Spleen (tissue), 11 donors: ENCODE measurements around the gene RPL7A. TPM values are rescaled to one million over a fixed set of nuclear protein-coding genes. Genes with fewer than 3 reads are reported as not detected.

ENCODE experiments used
- DNase-seq: peaks from one replicate; pipeline ENCODE4 v3.0.0-alpha.2; 2020
- H3K27ac ChIP-seq, 8 donors: fragments of 200-600 bp; sonication (generic) in 7 of 8; 1 replicate in 4 of 8; 2 replicates in 4 of 8; pipeline versions ENCODE4 v1.5.0 to v1.8.0; 2016 to 2021; ENCODE audit warnings: inconsistent platforms in 4 of 8, mild to moderate bottlenecking in 4 of 8, moderate library complexity in 1 of 8
- H3K27me3 ChIP-seq, 7 donors: fragments of 200-600 bp; sonication (generic) in 6 of 7; replicated peaks in 1 of 7; 1 replicate in 4 of 7; 2 replicates in 3 of 7; pipeline versions ENCODE4 v1.5.0 to v1.8.0; 2016 to 2021; ENCODE audit warnings: inconsistent platforms in 3 of 7, mild to moderate bottlenecking in 1 of 7
- H3K36me3 ChIP-seq, 6 donors: fragments of 200-600 bp; sonication (generic) in 5 of 6; 1 replicate in 4 of 6; 2 replicates in 2 of 6; pipeline versions ENCODE4 v1.5.0 to v1.8.0; 2016 to 2021; ENCODE audit warnings: inconsistent platforms in 2 of 6
- H3K4me1 ChIP-seq, 6 donors: fragments of 200-600 bp; sonication (generic) in 5 of 6; 1 replicate in 3 of 6; 2 replicates in 3 of 6; pipeline versions ENCODE4 v1.5.0 to v1.8.0; 2016 to 2021; ENCODE audit warnings: inconsistent platforms in 3 of 6
- H3K4me3 ChIP-seq, 8 donors: fragments of 200-600 bp; sonication (generic) in 7 of 8; 1 replicate in 4 of 8; 2 replicates in 4 of 8; pipeline versions ENCODE4 v1.5.0 to v1.8.0; 2016 to 2021; ENCODE audit warnings: inconsistent platforms in 4 of 8, mild to moderate bottlenecking in 4 of 8, moderate library complexity in 2 of 8
- H3K9me3 ChIP-seq, 8 donors: fragments of 200-600 bp; sonication (generic) in 7 of 8; 1 replicate in 4 of 8; 2 replicates in 4 of 8; pipeline versions ENCODE4 v1.5.0 to v1.8.0; 2016 to 2021; ENCODE audit warnings: inconsistent platforms in 4 of 8
- CTCF ChIP-seq, 11 experiments: fragments of 200-600 bp in 7 of 11; fragments of 450-650 bp in 4 of 11; sonication (generic) in 4 of 11; IDR thresholded peaks in 8 of 11; conservative IDR thresholded peaks in 3 of 11; 1 replicate in 7 of 11; 2 replicates in 4 of 11; pipeline versions ENCODE4 v1.4.0 to v1.8.0; 2016 to 2021; ENCODE audit warnings: antibody characterized with exemption in 11 of 11, inconsistent platforms in 4 of 11, mild to moderate bottlenecking in 1 of 11
- POLR2A ChIP-seq, 3 donors: fragments of 450-650 bp; IDR thresholded peaks; one replicate each; pipeline ENCODE4 v1.5.1; 2017; ENCODE audit warnings: antibody characterized with exemption in 3 of 3, mild to moderate bottlenecking in 1 of 3
- POLR2AphosphoS5 ChIP-seq, 3 donors: sonication (generic); formaldehyde crosslinking; IDR thresholded peaks; one replicate each; pipeline ENCODE4 v1.5.1; 2017; ENCODE audit warnings: antibody characterized with exemption in 3 of 3
- whole genome bisulfite sequencing, 5 donors: extraction: QIAGEN DNeasy Blood & Tissue Kit in 3 of 5; methylation state at CpG; one replicate each; pipeline versions ENCODE4 v1.1.5 to v1.1.7; 2013 to 2018; 5-methylcytosine and 5-hydroxymethylcytosine counted together
- intact Hi-C: fragments of 100-400 bp; cut with DNase I; formaldehyde crosslinking; loops from one replicate; pipeline ENCODE4 v1.15.0; 2023; ENCODE audit warnings: low total_unique reads
- polyA plus RNA-seq, 3 donors: library from polyadenylated mRNA; stranded (reverse); fragments of 200-250 nt; gene quantifications; one replicate each; pipeline ENCODE4 v1.2.1, GENCODE V29; 2013
- total RNA-seq, 7 donors: library from RNA; depleted of rRNA in 3 of 7; stranded (reverse); fragments of >200 nt in 3 of 7; fragmentation: NEBNext Ultra II Directional in 4 of 7; extraction: Animal tissue kit (Norgen Biotek cat#: 25700) in 4 of 7; gene quantifications; one replicate each; pipeline versions ENCODE4 v1.1.0 to v1.2.1, GENCODE V29; 2016 to 2021
- donor health status: healthy with polysubstance abuse.
- donor health status: DM: no; HTN: no; CAD: no; lungs with moderate emphysema.
- donor health status: DM: no; HTN: no; CAD: no.
- donor health status: Bipolar disorder and iron deficiency.
- donor health status: healthy.
- donor health status: DM: no; HTN: no; CAD: no.
- donor health status: DM: yes; HTN: yes; CAD: no.

RPL7A gene
- total and polyA plus RNA-seq, 10 donors: 1,381 to 6,342 (median 1,755) TPM

DNA sequence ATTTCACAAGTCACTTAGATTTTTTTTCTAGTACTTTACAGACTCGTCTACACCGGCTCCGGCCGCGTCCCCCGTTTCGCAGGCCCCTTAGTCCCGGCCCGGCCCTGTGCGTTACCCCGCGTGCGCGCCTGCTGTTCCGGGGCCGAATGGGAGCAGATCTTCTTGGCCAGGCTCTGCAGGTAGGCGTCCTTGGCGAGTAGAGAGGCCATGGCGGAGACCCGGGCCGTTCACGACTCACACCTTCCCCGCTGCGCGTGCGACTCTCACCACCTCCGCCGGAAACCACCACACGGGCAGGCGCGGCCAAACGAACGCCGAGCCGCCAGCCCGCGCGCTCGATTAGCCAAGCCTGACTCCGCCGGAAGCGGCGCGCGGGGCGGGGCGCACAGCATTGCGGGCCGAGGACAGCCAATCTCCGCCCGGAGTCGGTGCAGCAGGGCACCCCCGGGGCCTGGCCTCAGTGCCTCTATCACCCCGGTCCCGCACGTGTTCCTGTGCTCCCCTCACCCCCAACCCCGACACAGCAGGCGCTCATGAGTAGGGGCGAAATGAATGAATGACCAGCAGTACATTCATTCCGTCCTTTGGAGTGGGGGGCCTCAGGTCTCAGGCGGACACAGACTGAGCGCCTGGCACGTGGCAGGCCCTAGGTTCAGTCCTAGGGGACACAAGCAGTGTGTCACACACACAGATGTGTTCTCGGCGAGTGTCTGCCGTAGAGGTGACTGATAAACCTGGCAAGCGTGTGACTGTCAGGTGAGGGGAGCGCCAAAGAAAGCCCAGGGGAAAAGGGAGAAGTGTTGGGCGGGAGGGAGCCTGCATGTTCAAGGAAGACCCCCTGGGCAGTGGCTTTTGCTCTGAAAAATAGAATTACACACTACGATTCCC, 11.8 kb upstream of the RPL7A start, which contains the start of gene SURF6:
Gene SURF6, minus strand, starts transcription at position 265 of the 888 bp plus-strand sequence. Its CDS starts 56 bp downstream, at position 209.
- H3K36me3 ChIP-seq: peaks cover 0 to 63% (median 40%) of the 10 kb centered on the region in 6 donors
- no peaks in the 10 kb centered on the region for H3K27me3 ChIP-seq
- H3K27ac ChIP-seq: peak within 1 kb of the TSS; percentile 63 to 88 (median 77)
- H3K4me3 ChIP-seq: peak within 1 kb of the TSS; percentile 78 to 96 (median 92)
- no peaks in the 10 kb centered on the region for H3K9me3 ChIP-seq
- peak; percentile 99 for DNase-seq
- WGBS, 5 donors: 7 to 17% (median 8%) methylated on average over 27 to 70 of the region's 70 CpGs
- H3K4me1 ChIP-seq: peaks cover 27 to 79% (median 58%) of the 10 kb centered on the region in 6 donors
- TF ChIP-seq CTCF (IDR thresholded peaks at IDR 0.05 in 8 of 11, conservative IDR thresholded peaks at IDR 0.05 in 3 of 11): peak in 4 of 11 experiments; percentile 13 to 25 (median 24)
- TF ChIP-seq POLR2AphosphoS5 (IDR thresholded peaks at IDR 0.05): peak; percentile 95 to 98 (median 96)
- TF ChIP-seq POLR2A (IDR thresholded peaks at IDR 0.05): no peak
- intact Hi-C loops: no loop called here

- H3K4me3 ChIP-seq: peak overlapping the region in 1 of 8 donors; percentile 49
- H3K9me3 ChIP-seq: no peaks in the 10 kb centered on the region
- 72 to 83% (median 75%) methylated on average over 5 of the region's 5 CpGs for WGBS, 5 donors
- peak overlapping the region; percentile 64 to 86 (median 78) for H3K27ac ChIP-seq
- peaks cover 0 to 64% (median 43%) of the 10 kb centered on the region in 6 donors for H3K36me3 ChIP-seq
- H3K4me1 ChIP-seq: peaks cover 26 to 85% (median 56%) of the 10 kb centered on the region in 6 donors
- no peak for DNase-seq
- intact Hi-C loops: no loop called here
- TF ChIP-seq CTCF (IDR thresholded peaks at IDR 0.05 in 8 of 11, conservative IDR thresholded peaks at IDR 0.05 in 3 of 11) (no peak), POLR2AphosphoS5 (IDR thresholded peaks at IDR 0.05) (no peak), POLR2A (IDR thresholded peaks at IDR 0.05) (no peak)
- no peaks in the 10 kb centered on the region for H3K27me3 ChIP-seq
These were observed 8.4 kb upstream of the RPL7A start for GRCh38 chr9:133339641-133340040.

DNA sequence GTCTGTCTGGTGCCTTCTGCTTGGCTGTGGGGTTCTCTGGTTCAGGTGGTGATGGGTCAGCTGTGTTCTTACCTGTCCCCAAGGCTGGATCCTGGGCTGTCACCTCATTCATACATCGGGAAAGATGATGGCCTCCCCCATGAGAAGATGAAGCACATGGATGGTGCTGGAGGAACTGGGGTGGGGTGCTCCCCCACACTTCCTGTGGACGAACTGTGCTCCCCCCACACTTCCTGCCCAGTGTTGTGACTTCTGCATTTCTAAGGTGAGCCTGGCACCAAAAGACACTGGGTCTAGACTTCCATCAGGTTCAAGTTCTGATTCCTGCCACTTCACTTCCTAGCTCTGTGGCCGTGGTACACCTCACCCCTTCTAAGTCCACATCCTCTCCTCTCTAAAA, 7.8 kb upstream of the RPL7A start:
- peak overlapping the region in 1 of 8 donors; percentile 49 for H3K4me3 ChIP-seq
- peak; percentile 88 for DNase-seq
- intact Hi-C loops: no loop called here
- H3K36me3 ChIP-seq: peaks cover 0 to 70% (median 49%) of the 10 kb centered on the region in 6 donors
- no peaks in the 10 kb centered on the region for H3K9me3 ChIP-seq
- no peaks in the 10 kb centered on the region for H3K27me3 ChIP-seq
- peak overlapping the region; percentile 64 to 86 (median 78) for H3K27ac ChIP-seq
- TF ChIP-seq CTCF (IDR thresholded peaks at IDR 0.05 in 8 of 11, conservative IDR thresholded peaks at IDR 0.05 in 3 of 11): no peak
- no peak for TF ChIP-seq POLR2A (IDR thresholded peaks at IDR 0.05)
- TF ChIP-seq POLR2AphosphoS5 (IDR thresholded peaks at IDR 0.05): no peak
- 19 to 28% (median 20%) methylated on average over 2 to 3 of the region's 3 CpGs for WGBS, 5 donors
- peaks cover 19 to 85% (median 53%) of the 10 kb centered on the region in 6 donors for H3K4me1 ChIP-seq

- WGBS, 5 donors: 78 to 86% (median 83%) methylated on average over 13 of the region's 13 CpGs
- Histone ChIP-seq H3K36me3 (peaks cover 0 to 76% (median 53%) of the 10 kb centered on the region in 6 donors), H3K4me3 (peak overlapping the region in 2 of 8 donors; percentile 23 to 49), H3K27me3 (no peaks in the 10 kb centered on the region), H3K9me3 (no peaks in the 10 kb centered on the region), H3K4me1 (peaks cover 20 to 86% (median 54%) of the 10 kb centered on the region in 6 donors), H3K27ac (peak overlapping the region; percentile 64 to 86 (median 78))
- intact Hi-C loops: no loop called here
- TF ChIP-seq CTCF (IDR thresholded peaks at IDR 0.05 in 8 of 11, conservative IDR thresholded peaks at IDR 0.05 in 3 of 11) (no peak), POLR2A (IDR thresholded peaks at IDR 0.05) (no peak), POLR2AphosphoS5 (IDR thresholded peaks at IDR 0.05) (no peak)
- DNase-seq: no peak
These were observed 7.1 kb upstream of the RPL7A start for GRCh38 chr9:133340916-133341315.
